ENCODE measurements around the gene LDLRAD4.

The LDLRAD4 gene

GRCh38 chr18:13430663-13431062 is 212.1 kb downstream of the LDLRAD4 start:
- no peak for DNase-seq (ENCODE audit: low read depth)

GRCh38 chr18:13431886-13432285 is 213.3 kb downstream of the LDLRAD4 start:
- no peak for DNase-seq (ENCODE audit: low read depth)

- DNase-seq (ENCODE audit: low read depth) = no peak
Observed at GRCh38 chr18:13433125-13433524, 214.6 kb downstream of the LDLRAD4 start.

GRCh38 chr18:13433685-13434084 is 215.1 kb downstream of the LDLRAD4 start:
- no peak for DNase-seq (ENCODE audit: low read depth)

- no peak for DNase-seq (ENCODE audit: low read depth)
Observed at GRCh38 chr18:13434854-13435253, 216.3 kb downstream of the LDLRAD4 start.

- no peak for DNase-seq (ENCODE audit: low read depth)
Observed at GRCh38 chr18:13435586-13436333, 217.2 kb downstream of the LDLRAD4 start.

- peak; percentile 34 for DNase-seq (ENCODE audit: low read depth)
Observed at GRCh38 chr18:13436576-13436975, 218.0 kb downstream of the LDLRAD4 start.

DNA sequence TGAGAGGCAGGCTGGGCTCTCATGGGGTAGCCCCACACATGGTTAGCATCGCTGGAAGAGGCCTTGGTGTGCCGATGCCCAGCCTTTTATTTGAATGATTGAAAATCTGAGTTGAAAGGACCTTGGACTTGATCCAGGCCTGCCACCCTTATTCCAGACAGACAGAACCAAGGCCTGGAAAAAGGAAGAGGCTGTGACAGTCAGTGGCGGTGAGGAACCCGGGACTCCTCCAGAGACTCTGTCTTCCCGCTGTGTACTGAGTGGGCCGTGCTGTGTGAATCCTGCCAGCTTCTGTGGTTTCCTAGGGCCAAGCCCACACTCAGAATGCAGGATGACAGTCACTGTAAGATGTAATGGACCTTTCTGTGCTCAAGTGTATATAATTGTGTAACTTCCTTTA is 218.5 kb downstream of the LDLRAD4 start:
- DNase-seq (ENCODE audit: low read depth) = no peak

DNA sequence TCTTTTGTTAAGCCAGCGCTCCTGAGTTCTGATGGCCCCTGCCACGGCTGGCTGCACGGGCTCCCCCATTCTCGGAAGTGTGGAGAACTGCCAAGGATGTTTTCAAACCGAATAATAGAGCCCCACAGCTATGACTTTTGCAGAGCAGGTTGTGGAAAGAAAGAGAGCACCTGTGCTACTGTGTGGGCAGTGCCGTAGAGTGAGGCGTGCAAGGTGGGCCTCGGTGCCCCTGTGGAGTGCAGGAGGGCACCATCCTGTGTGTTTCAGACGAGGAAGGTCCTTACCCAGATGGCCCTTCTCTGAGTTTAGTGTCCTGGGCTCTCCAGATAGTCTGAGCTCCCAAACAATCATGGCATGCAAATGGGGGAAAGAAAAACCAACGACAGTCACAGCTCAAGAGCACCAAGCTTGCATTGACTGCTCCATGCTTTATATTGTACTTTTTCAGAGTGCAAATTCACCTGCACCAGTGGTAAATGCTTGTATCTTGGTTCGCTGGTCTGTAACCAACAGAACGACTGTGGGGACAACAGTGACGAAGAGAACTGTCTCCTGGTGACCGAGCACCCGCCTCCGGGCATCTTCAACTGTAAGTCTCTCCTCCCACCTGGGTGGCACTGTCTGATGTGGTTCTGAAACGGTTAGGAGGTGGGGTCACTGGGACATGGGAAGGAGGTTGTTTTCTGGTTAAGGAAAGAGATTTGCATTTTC is 219.4 kb downstream of the LDLRAD4 start:
- DNase-seq (ENCODE audit: low read depth) = peak; percentile 25

- no peak for DNase-seq (ENCODE audit: low read depth)
Observed at GRCh38 chr18:13438507-13439056, 220.0 kb downstream of the LDLRAD4 start.

GRCh38 chr18:13439461-13439860 is 220.9 kb downstream of the LDLRAD4 start:
- no peak for DNase-seq (ENCODE audit: low read depth)

GRCh38 chr18:13440277-13441248 is 222.0 kb downstream of the LDLRAD4 start:
- DNase-seq (ENCODE audit: low read depth) = no peak

GRCh38 chr18:13441736-13442135 is 223.2 kb downstream of the LDLRAD4 start:
- no peak for DNase-seq (ENCODE audit: low read depth)

GRCh38 chr18:13442451-13442850 is 223.9 kb downstream of the LDLRAD4 start:
- no peak for DNase-seq (ENCODE audit: low read depth)

DNA sequence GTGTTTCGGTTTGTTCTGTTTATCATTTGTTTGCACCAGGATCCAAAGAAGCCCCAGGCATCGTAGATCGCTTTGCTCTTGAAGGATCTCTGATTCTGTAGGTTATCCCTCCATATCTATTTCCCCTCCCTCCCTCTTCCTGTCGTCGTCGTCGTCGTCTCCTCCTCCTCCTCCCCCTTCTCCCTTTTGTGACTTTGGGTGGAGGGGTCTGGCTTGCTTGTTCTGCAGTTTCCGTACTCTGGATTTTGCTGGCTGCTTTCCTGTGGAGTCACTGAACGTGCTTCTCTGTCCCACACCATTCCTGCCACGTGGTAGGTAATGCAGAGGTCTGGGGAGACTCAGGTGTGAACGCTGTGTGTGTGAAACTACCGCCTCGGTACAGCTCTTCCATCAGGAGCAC is 225.0 kb downstream of the LDLRAD4 start:
- no peak for DNase-seq (ENCODE audit: low read depth)

DNA sequence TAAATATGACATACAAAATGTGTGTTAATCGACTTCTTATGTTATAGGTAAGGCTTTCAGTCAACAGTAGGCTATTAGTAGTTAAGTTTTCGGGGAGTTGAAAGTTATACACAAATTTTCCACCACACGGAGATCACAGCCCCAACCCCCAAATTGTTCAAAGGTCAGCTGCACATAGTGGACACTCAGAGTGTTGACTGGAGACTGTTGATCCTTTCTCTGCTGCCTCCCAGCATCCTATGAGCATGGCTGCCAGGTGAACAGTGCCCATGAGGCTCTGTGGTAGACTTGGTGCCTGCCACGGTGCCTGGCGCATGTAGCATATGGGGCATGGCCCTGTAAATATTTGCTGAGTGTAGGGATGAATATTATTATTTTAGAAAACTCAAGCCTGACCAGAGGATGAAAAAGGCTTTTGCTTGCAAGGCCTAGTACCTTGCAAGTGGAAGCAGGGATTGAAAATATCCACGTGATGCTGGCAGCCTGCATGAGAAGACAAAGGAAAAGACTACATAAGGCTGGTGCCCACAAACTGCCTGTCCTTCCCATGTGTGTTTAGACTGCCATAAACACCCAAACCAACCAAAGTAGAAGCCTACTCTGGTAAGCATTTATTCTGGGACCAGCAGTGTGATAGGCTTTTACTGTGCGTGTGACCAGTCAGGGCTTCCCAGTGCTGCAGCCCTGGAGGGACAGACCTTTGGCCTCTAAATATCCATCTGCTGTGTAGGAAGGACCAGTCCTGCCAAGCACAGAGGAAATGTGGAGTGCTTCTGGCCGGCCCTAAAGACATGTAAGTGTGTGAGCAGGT is 226.1 kb downstream of the LDLRAD4 start:
- no peak for DNase-seq (ENCODE audit: low read depth)

DNA sequence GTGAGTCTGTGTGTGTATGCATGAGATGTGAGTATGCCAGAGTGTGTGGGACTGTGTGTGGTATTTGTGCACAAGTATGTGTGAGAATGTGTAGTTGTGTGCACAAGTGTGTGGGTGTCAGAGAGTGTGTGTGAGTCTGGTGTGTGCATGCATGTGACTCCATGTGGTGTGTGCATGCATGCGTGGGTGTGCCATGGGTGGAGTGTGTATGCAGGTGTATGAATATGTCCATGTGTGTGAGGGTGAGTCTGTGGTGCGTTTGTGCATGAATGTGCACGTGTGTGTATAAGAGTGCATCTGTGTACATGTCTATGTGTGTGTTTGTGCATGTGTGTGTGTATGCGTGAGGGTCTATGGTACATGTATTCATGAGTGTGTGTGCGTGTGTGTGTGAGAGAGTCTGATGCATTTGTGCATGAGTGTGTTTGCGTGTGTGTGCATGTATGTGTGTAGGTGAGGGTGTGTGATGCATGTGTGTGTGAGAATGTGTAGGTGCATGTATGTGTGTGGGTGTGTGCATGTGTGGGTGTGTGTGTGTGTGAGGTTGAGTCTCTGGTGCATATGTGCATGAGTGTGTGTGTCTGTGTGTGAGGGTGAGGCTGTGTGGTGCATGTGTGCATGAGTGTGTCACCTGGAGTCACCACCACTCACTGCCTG is 226.8 kb downstream of the LDLRAD4 start:
- no peak for DNase-seq (ENCODE audit: low read depth)

DNA sequence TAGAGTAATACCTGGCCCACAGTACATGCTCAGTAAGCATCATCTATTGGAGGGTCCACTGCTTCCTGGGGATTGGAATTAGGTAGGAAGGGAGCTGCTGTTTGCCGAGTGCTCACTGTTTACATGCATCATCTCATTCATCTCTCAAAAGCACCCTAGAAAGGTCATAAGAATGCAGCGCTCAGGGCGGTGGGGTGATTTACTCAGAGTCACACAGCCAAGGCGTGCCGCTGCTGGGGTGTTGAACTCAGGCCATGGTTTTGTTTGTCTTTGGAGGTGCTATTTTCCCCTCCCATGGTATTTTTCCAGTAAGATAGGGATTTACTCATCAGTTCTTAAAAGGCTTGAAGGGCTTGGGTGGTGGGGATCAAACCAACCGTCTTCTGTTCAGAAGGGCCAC is 227.5 kb downstream of the LDLRAD4 start:
- no peak for DNase-seq (ENCODE audit: low read depth)

DNA sequence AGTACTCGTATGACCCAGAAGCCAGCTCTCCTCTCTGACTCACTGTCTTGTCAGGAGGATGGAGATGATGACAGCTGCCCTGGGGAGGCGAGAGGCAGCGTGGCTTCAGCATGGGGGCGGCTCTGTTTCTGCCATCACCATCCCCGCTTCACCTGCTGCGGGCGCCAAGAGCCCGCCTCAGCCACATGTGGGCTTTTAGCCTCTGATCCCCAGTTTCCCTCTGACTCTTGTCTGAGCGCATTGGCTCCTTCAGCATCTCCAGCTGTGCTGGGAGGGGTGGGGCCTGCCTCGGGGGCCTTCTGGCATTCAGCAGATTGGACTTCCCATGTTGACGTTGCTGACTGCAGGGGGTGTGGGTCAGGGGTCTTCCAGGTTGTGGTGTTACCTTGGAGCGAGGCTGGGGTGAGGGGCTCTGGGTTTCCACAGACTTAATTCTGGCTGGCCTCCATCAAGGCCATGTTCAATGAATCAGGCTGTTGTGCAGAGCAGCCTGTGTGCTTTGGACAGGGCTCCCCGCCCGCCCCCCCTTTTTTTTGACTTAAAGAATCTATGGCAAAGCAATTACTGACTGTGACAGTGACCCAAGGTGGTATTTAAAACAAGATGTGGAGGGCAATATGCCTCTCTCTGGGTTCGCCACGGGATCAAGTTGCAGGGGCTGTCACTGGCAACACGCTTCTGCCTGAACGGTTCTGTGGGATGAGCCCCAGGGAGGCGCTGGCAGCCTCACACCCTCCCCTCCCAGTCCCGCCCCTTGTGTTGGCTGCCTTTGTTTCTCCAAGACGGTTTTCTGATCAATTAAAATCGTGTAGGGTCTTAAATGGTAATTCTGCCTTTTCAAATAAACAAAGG is 228.3 kb downstream of the LDLRAD4 start:
- no peak for DNase-seq (ENCODE audit: low read depth)

All from T follicular helper cell (primary cell).